BJ (cell line): ENCODE results near the gene GSTO2. TPM values are rescaled to one million over a fixed set of nuclear protein-coding genes. Genes with fewer than 3 reads are reported as not detected.
A peak's percentile ranks its signal among the peaks of the same experiment; 100 is the strongest.

ENCODE experiments used
- CTCF ChIA-PET: fragments of 350-600 bp; formaldehyde crosslinking; extraction: SDS; loops from one replicate; lab custom pipeline; 2021; ENCODE audit warnings: antibody characterized with exemption, inconsistent platforms; lab: Yijun Ruan, JAX
- POLR2A ChIA-PET: fragments of 300-600 bp; sonication (Branson Sonifier 250); formaldehyde crosslinking; extraction: SDS; loops from one replicate; lab custom pipeline; 2021; ENCODE audit warnings: antibody characterized with exemption; lab: Charles Lee
- DNase-seq: peaks from one replicate; pipeline ENCODE4 v3.0.0-alpha.2; 2011; ENCODE audit warnings: low read depth
- H3K27me3 ChIP-seq: 2 replicates; pipeline ENCODE4 v1.6.0; 2011; ENCODE audit warnings: low read length; ENCODE audit not compliant: control insufficient read depth, insufficient read depth
- H3K36me3 ChIP-seq: 2 replicates; pipeline ENCODE4 v1.5.1; 2011; ENCODE audit warnings: low read length; ENCODE audit not compliant: control insufficient read depth, insufficient read depth
- H3K4me3 ChIP-seq: 2 replicates; pipeline ENCODE4 v1.5.1; 2011; ENCODE audit warnings: low read depth, mild to moderate bottlenecking, control low read depth, low read length
- CTCF ChIP-seq: IDR thresholded peaks from 2 replicates; pipeline ENCODE4 v1.5.1; 2011; ENCODE audit warnings: low read depth, mild to moderate bottlenecking, control low read depth, inconsistent platforms, low read length, moderate library complexity; ENCODE audit not compliant: insufficient read depth
- polyA plus RNA-seq: library from polyadenylated mRNA; depleted of rRNA; stranded (reverse); fragments of >200 nt; gene quantifications from 2 replicates; pipeline ENCODE4 v1.2.3, GENCODE V29; 2011

The GSTO2 gene
- polyA plus RNA-seq, 1 experiment, result 4.9 TPM

GRCh38 chr10:104253106-104253505 is 15.9 kb upstream of the GSTO2 start:
- Histone ChIP-seq H3K4me3 (no peak overlapping the region), H3K27me3 (peaks cover 1% of the 10 kb centered on the region; the same call in 1 of the 2 replicates), H3K36me3 (peaks cover under 1% of the 10 kb centered on the region)
- DNase-seq, result no peak
- CTCF ChIA-PET, result interaction anchor here (1.6 kb wide), 1 partner anchor 22 kb away, joined by 4 read pairs; no protein-coding TSS in a partner anchor
- POLR2A ChIA-PET, result no interaction called here
- TF ChIP-seq CTCF, result no peak

- no peak for DNase-seq
- CTCF ChIA-PET, result interaction anchor here (1.6 to 2.1 kb wide), 2 partner anchors 21 kb away, joined by 4 to 14 read pairs; no protein-coding TSS in a partner anchor
Measured at GRCh38 chr10:104253606-104254410, 15.2 kb upstream of the GSTO2 start.

DNA sequence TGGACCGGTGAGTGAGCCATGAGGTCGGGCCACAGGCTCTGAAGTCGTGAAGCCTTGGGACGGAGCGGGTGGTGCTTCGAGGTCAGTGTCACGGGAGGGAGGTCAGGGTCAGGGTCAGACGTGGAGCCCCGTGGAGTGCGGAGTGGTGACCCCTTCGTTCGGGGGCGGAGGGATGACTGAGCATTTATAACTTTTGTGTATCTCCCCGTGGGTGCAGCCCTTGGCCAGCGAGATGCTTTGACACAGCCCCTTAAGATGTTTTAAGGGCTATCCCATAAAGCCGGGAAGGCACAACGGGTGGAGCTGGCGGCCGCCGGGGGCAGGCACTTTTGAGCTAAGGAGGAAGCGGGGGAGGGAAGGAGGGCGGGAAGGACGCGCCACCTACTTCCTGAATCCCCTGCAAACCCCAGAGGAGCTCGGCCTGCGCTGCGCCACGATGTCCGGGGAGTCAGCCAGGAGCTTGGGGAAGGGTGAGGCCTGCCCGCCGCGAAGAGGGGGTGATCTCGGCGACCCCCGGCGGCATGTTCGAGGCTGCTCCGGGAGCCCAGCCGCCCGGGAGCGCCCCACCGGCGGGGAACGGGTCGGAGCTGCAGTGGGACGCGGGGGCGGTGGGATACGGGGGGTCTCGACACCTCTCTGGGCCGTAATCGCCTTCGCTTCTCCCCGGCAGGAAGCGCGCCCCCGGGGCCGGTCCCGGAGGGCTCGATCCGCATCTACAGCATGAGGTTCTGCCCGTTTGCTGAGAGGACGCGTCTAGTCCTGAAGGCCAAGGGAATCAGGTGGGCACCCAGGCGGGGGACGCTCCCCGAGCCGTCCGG is 14.3 kb upstream of the GSTO2 start, which contains the start of gene GSTO1:
Gene GSTO1, plus strand, starts transcription at position 400 of the 818 bp plus-strand sequence. Its CDS starts 37 bp downstream, at position 437.
- peak; percentile 24; the same call in 1 of the 2 replicates for TF ChIP-seq CTCF
- DNase-seq, result no peak
- Histone ChIP-seq H3K27me3 (peaks cover 1% of the 10 kb centered on the region; the same call in 1 of the 2 replicates), H3K36me3 (peaks cover 5% of the 10 kb centered on the region), H3K4me3 (peak within 1 kb of the TSS; percentile 85)
- ChIA-PET CTCF (interaction anchor here (0.6 to 2.1 kb wide), 4 partner anchors 20 to 301 kb away, joined by 3 to 14 read pairs (median 4); no protein-coding TSS in a partner anchor), POLR2A (interaction anchor here (0.6 kb wide), 1 partner anchor 15 kb away, joined by 8 read pairs; no protein-coding TSS in a partner anchor)

More at GRCh38 chr10:104253606-104254410, 15.2 kb upstream of the GSTO2 start:
- POLR2A ChIA-PET, result interaction anchor here (0.6 kb wide), 1 partner anchor 16 kb away, joined by 8 read pairs; no protein-coding TSS in a partner anchor
- peaks cover 1% of the 10 kb centered on the region; the same call in 1 of the 2 replicates for H3K27me3 ChIP-seq
- peak overlapping the region; percentile 85 for H3K4me3 ChIP-seq
- TF ChIP-seq CTCF, result no peak
- H3K36me3 ChIP-seq, result peaks cover 5% of the 10 kb centered on the region

DNA sequence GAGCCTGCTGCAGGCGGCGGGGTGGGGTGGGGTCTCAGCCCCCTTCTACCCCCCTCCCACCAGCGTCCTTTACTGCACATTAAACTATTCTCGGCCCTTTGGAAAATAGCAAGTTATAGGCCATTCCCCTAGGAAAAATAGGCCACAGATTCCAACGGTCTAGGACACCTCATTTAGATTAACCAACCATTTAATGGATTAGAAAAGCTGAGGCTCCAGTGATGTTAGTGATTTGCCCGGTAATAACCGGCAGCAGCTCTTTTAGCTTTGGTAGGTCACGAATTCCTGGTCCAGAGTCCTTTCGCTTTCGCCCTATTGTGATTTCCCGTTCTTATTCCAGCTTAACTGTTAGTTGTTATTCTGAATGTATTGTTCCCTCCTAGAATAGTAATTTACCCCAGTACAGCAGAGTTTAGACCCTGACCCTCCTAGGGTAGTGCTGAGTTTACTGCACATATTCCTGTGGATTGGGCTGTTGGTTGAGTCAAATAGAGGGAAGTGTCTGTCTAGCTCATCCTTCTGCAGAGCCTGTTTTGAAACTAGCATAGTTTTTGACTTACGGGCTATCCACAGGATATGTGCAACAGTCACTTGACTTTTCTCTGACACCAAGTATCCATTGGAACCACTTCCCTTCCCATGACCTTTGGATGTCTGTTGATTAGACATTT is 13.5 kb upstream of the GSTO2 start:
- Histone ChIP-seq H3K36me3 (peaks cover 8% of the 10 kb centered on the region), H3K4me3 (peak overlapping the region; percentile 85), H3K27me3 (no peaks in the 10 kb centered on the region)
- DNase-seq, result peak; percentile 63
- ChIA-PET CTCF (interaction anchor here (0.6 to 2.1 kb wide), 4 partner anchors 19 to 159 kb away, joined by 3 to 14 read pairs (median 4); no protein-coding TSS in a partner anchor), POLR2A (interaction anchor here (0.5 kb wide), 1 partner anchor 361 kb away, joined by 7 read pairs; no protein-coding TSS in a partner anchor)
- no peak for TF ChIP-seq CTCF
